CD4-positive, alpha-beta memory T cell (primary cell): Measurements from ENCODE around the gene GNAZ. TPM values are rescaled to one million over a fixed set of nuclear protein-coding genes. Genes with fewer than 3 reads are reported as not detected.

Source experiments
- CTCF ChIA-PET: fragments of 350-600 bp; sonication (Branson Sonifier 250); formaldehyde crosslinking; loops from one replicate; lab custom pipeline; 2021; ENCODE audit warnings: inconsistent platforms; ENCODE audit not compliant: partially characterized antibody; lab: Charles Lee
- POLR2A ChIA-PET: fragments of 350-600 bp; sonication (Branson Sonifier 250); formaldehyde crosslinking; loops from one replicate; lab custom pipeline; 2021; ENCODE audit not compliant: partially characterized antibody; lab: Charles Lee
- DNase-seq, 5 donors: peaks; one replicate each; pipeline versions ENCODE4 v3.0.0 to v3.0.0-alpha.2; 2020 to 2022; ENCODE audit warnings: mixed read lengths in 1 of 5
- H3K27ac ChIP-seq: one replicate; pipeline ENCODE4 v1.7.0; 2013; ENCODE audit warnings: low read depth, low read length
- H3K27me3 ChIP-seq: 2 replicates; pipeline ENCODE4 v1.7.0; 2013; ENCODE audit warnings: mild to moderate bottlenecking, low read length, moderate library complexity; ENCODE audit not compliant: insufficient read depth
- H3K36me3 ChIP-seq: 2 replicates; pipeline ENCODE4 v1.7.0; 2013; ENCODE audit warnings: mild to moderate bottlenecking, low read length, moderate library complexity; ENCODE audit not compliant: insufficient read depth
- H3K4me1 ChIP-seq: 2 replicates; pipeline ENCODE4 v1.7.0; 2013; ENCODE audit warnings: mild to moderate bottlenecking, low read length, moderate library complexity; ENCODE audit not compliant: insufficient read depth
- H3K4me3 ChIP-seq, 2 donors: one replicate each; pipeline ENCODE4 v1.7.0; 2013; ENCODE audit warnings: low read length in 2 of 2, mild to moderate bottlenecking in 1 of 2
- H3K9me3 ChIP-seq, 2 donors: one replicate each; pipeline ENCODE4 v1.7.0; 2013; ENCODE audit warnings: low read length in 2 of 2, control low read depth in 1 of 2; ENCODE audit not compliant: control insufficient read depth in 1 of 2
- H3K27ac Mint-ChIP-seq, 7 donors: one replicate each; pipeline ENCODE4 v1.8.0; 2020 to 2021; ENCODE audit warnings: mixed read lengths in 7 of 7, mild to moderate bottlenecking in 6 of 7, inconsistent platforms in 3 of 7, moderate library complexity in 3 of 7
- H3K27me3 Mint-ChIP-seq, 2 donors: one replicate each; pipeline ENCODE4 v1.8.0; 2020 to 2021; ENCODE audit warnings: mixed read lengths in 2 of 2
- H3K36me3 Mint-ChIP-seq, 2 donors: one replicate each; pipeline ENCODE4 v1.8.0; 2020 to 2021; ENCODE audit warnings: mixed read lengths in 2 of 2, inconsistent platforms in 1 of 2, mild to moderate bottlenecking in 1 of 2
- H3K4me1 Mint-ChIP-seq, 4 donors: one replicate each; pipeline ENCODE4 v1.8.0; 2020 to 2021; ENCODE audit warnings: mixed read lengths in 4 of 4, mild to moderate bottlenecking in 1 of 4
- H3K4me3 Mint-ChIP-seq, 8 donors: one replicate each; pipeline ENCODE4 v1.8.0; 2020 to 2021; ENCODE audit warnings: mixed read lengths in 8 of 8, mild to moderate bottlenecking in 7 of 8, moderate library complexity in 6 of 8, inconsistent platforms in 3 of 8
- H3K9me3 Mint-ChIP-seq, 8 donors: one replicate each; pipeline ENCODE4 v1.8.0; 2020 to 2021; ENCODE audit warnings: mixed read lengths in 8 of 8, mild to moderate bottlenecking in 5 of 8, inconsistent platforms in 3 of 8, moderate library complexity in 1 of 8
- intact Hi-C: fragments of 100-400 bp; cut with micrococcal nuclease; formaldehyde crosslinking; loops from one replicate; pipeline ENCODE4 v1.15.1; 2023
- polyA plus RNA-seq, 2 donors: library from polyadenylated mRNA; unstranded; fragments of 300-500 nt; fragmentation: Illumina TruSeq; gene quantifications; one replicate each; pipeline ENCODE4 v1.2.3, GENCODE V29; 2021
- total RNA-seq, 2 experiments: library from RNA; stranded (reverse); gene quantifications; one replicate each; pipeline ENCODE4 v1.2.3, GENCODE V29; 2021

The GNAZ gene
- total and polyA plus RNA-seq, 4 experiments from 2014 or later, result 0.05 to 0.76 (median 0.36) TPM; not detected in 1

- Mint-ChIP-seq H3K27me3 (peaks cover 0 to 2% of the 10 kb centered on the region in 2 donors), H3K9me3 (no peaks in the 10 kb centered on the region), H3K36me3 (no peaks in the 10 kb centered on the region), H3K4me1 (peaks cover 0 to 12% (median 4%) of the 10 kb centered on the region in 4 donors), H3K4me3 (no peak overlapping the region), H3K27ac (no peak overlapping the region)
- H3K27ac ChIP-seq, result no peak overlapping the region
- no peaks in the 10 kb centered on the region for H3K9me3 ChIP-seq
- H3K4me3 ChIP-seq, result no peak overlapping the region
- peaks cover 8% of the 10 kb centered on the region for H3K4me1 ChIP-seq
- ChIA-PET CTCF (no interaction called here), POLR2A (no interaction called here)
- H3K36me3 ChIP-seq, result no peaks in the 10 kb centered on the region
- peaks cover 3% of the 10 kb centered on the region for H3K27me3 ChIP-seq
- intact Hi-C loops, result no loop called here
- DNase-seq, result no peak
These were observed 5.4 kb downstream of the GNAZ start for GRCh38 chr22:23075525-23076216.

GRCh38 chr22:23076896-23077572 lies 6.7 kb downstream of the GNAZ start:
- no peak overlapping the region for H3K4me3 Mint-ChIP-seq
- Histone ChIP-seq H3K27me3 (no peaks in the 10 kb centered on the region), H3K4me1 (no peaks in the 10 kb centered on the region), H3K4me3 (no peak overlapping the region), H3K9me3 (no peaks in the 10 kb centered on the region), H3K27ac (no peak overlapping the region), H3K36me3 (no peaks in the 10 kb centered on the region)
- H3K27me3 Mint-ChIP-seq, result peaks cover 0 to 2% of the 10 kb centered on the region in 2 donors
- POLR2A ChIA-PET, result no interaction called here
- intact Hi-C loops, result no loop called here
- H3K36me3 Mint-ChIP-seq, result no peaks in the 10 kb centered on the region
- DNase-seq, result no peak
- H3K27ac Mint-ChIP-seq, result peak overlapping the region in 1 of 7 donors; percentile 61
- peaks cover 0 to 4% (median 1%) of the 10 kb centered on the region in 4 donors for H3K4me1 Mint-ChIP-seq
- H3K9me3 Mint-ChIP-seq, result no peaks in the 10 kb centered on the region
- CTCF ChIA-PET, result no interaction called here

- no peak for DNase-seq
- Histone ChIP-seq H3K9me3 (no peaks in the 10 kb centered on the region), H3K4me3 (no peak overlapping the region), H3K4me1 (no peaks in the 10 kb centered on the region), H3K27ac (no peak overlapping the region), H3K27me3 (no peaks in the 10 kb centered on the region), H3K36me3 (no peaks in the 10 kb centered on the region)
- ChIA-PET CTCF (no interaction called here), POLR2A (no interaction called here)
- H3K27ac Mint-ChIP-seq, result no peak overlapping the region
- H3K4me3 Mint-ChIP-seq, result no peak overlapping the region
- H3K4me1 Mint-ChIP-seq, result peaks cover 0 to 3% (median 0%) of the 10 kb centered on the region in 4 donors
- no peaks in the 10 kb centered on the region for H3K9me3 Mint-ChIP-seq
- intact Hi-C loops, result no loop called here
- H3K36me3 Mint-ChIP-seq, result no peaks in the 10 kb centered on the region
- H3K27me3 Mint-ChIP-seq, result peaks cover 0 to 2% of the 10 kb centered on the region in 2 donors
These were observed 7.5 kb downstream of the GNAZ start for GRCh38 chr22:23077627-23078461.

- H3K4me3 ChIP-seq, result no peak overlapping the region
- intact Hi-C loops, result no loop called here
- no peaks in the 10 kb centered on the region for H3K4me1 ChIP-seq
- no peaks in the 10 kb centered on the region for H3K9me3 Mint-ChIP-seq
- H3K9me3 ChIP-seq, result no peaks in the 10 kb centered on the region
- H3K27me3 ChIP-seq, result no peaks in the 10 kb centered on the region
- DNase-seq, result no peak
- H3K36me3 Mint-ChIP-seq, result no peaks in the 10 kb centered on the region
- no peak overlapping the region for H3K27ac ChIP-seq
- no peaks in the 10 kb centered on the region for H3K36me3 ChIP-seq
- ChIA-PET POLR2A (no interaction called here), CTCF (no interaction called here)
- no peak overlapping the region for H3K27ac Mint-ChIP-seq
- peaks cover 0 to 2% of the 10 kb centered on the region in 2 donors for H3K27me3 Mint-ChIP-seq
- H3K4me3 Mint-ChIP-seq, result no peak overlapping the region
- peaks cover 0 to 3% (median 0%) of the 10 kb centered on the region in 4 donors for H3K4me1 Mint-ChIP-seq
These were observed 8.1 kb downstream of the GNAZ start for GRCh38 chr22:23078462-23078787.

- no peaks in the 10 kb centered on the region for H3K9me3 ChIP-seq
- Mint-ChIP-seq H3K36me3 (no peaks in the 10 kb centered on the region), H3K9me3 (no peaks in the 10 kb centered on the region), H3K4me3 (no peak overlapping the region), H3K27ac (no peak overlapping the region), H3K27me3 (peaks cover 0 to 1% of the 10 kb centered on the region in 2 donors), H3K4me1 (peaks cover 0 to 3% (median 0%) of the 10 kb centered on the region in 4 donors)
- H3K4me3 ChIP-seq, result no peak overlapping the region
- H3K27ac ChIP-seq, result no peak overlapping the region
- H3K27me3 ChIP-seq, result no peaks in the 10 kb centered on the region
- DNase-seq, result no peak
- no peaks in the 10 kb centered on the region for H3K36me3 ChIP-seq
- POLR2A ChIA-PET, result no interaction called here
- no peaks in the 10 kb centered on the region for H3K4me1 ChIP-seq
- CTCF ChIA-PET, result no interaction called here
- intact Hi-C loops, result no loop called here
These were observed 9.0 kb downstream of the GNAZ start for GRCh38 chr22:23079240-23079768.

GRCh38 chr22:23079814-23080521 lies 9.6 kb downstream of the GNAZ start:
- Mint-ChIP-seq H3K27me3 (no peaks in the 10 kb centered on the region), H3K9me3 (no peaks in the 10 kb centered on the region), H3K4me3 (no peak overlapping the region), H3K36me3 (no peaks in the 10 kb centered on the region), H3K4me1 (peaks cover 0 to 3% (median 0%) of the 10 kb centered on the region in 4 donors), H3K27ac (no peak overlapping the region)
- Histone ChIP-seq H3K27me3 (no peaks in the 10 kb centered on the region), H3K4me1 (no peaks in the 10 kb centered on the region), H3K4me3 (no peak overlapping the region), H3K36me3 (no peaks in the 10 kb centered on the region), H3K27ac (no peak overlapping the region), H3K9me3 (no peaks in the 10 kb centered on the region)
- DNase-seq, result no peak
- ChIA-PET CTCF (no interaction called here), POLR2A (no interaction called here)
- intact Hi-C loops, result no loop called here
